HCT116 (cell line): ENCODE data around the gene ATP6V1B1. TPM values are rescaled to one million over a fixed set of nuclear protein-coding genes. Genes with fewer than 3 reads are reported as not detected.

Source experiments
- ATAC-seq: fragments of 200-7000 bp; cut with Tn5 transposase; 2 replicates; pipeline ENCODE4 v1.9.1; 2020; ENCODE audit warnings: mild to moderate bottlenecking, moderate library complexity
- BruUV-seq: library from RNA; stranded (reverse); fragments of 400-500 nt; replicated peaks from 2 replicates; lab custom pipeline; 2021; lab: Mats Ljungman, UMichigan
- CTCF ChIA-PET: fragments of 300-600 bp; sonication (Branson Sonifier 250); formaldehyde crosslinking; loops from one replicate; lab custom pipeline; 2021; ENCODE audit warnings: antibody characterized with exemption; lab: Charles Lee
- POLR2A ChIA-PET: fragments of 300-600, 350-600 bp; sonication (Branson Sonifier 250); formaldehyde crosslinking; loops from one replicate; lab custom pipeline; 2021; ENCODE audit warnings: antibody characterized with exemption; lab: Charles Lee
- RAD21 ChIA-PET, 2 experiments: fragments of 300-600 bp; sonication (Branson Sonifier 250); formaldehyde crosslinking; loops; one replicate each; lab custom pipeline; 2023; ENCODE audit warnings: low total read pairs in 2 of 2; ENCODE audit not compliant: uncharacterized antibody in 2 of 2, unreplicated experiment in 2 of 2, low non-redundant PET in 1 of 2; lab: Charles Lee
- DNase-seq: peaks from one replicate; pipeline ENCODE4 v3.0.0-alpha.2; 2010; ENCODE audit warnings: low read depth, low spot score
- H2AFZ ChIP-seq: fragments of 200-600 bp; shearing (Covaris generic), sonication (generic); 2 replicates; pipeline ENCODE4 v1.6.1; 2017; ENCODE audit warnings: low read depth, mixed run types, mixed read lengths, antibody characterized with exemption, low read length; ENCODE audit not compliant: poor library complexity, severe bottlenecking
- H3K27ac ChIP-seq: 2 replicates; pipeline ENCODE4 v1.5.1; 2012; ENCODE audit warnings: low read depth, low read length
- H3K27me3 ChIP-seq: fragments of 200-600 bp; sonication (generic); 2 replicates; pipeline ENCODE4 v1.6.1; 2016; ENCODE audit warnings: mixed run types, low read length, mixed read lengths; ENCODE audit not compliant: insufficient read depth
- H3K36me3 ChIP-seq, 2 experiments: fragments of 200-500 bp in 1 of 2; fragments of 200-600 bp in 1 of 2; sonication (Bioruptor generic) in 1 of 2; sonication (generic) in 1 of 2; 2 replicates each; pipeline versions ENCODE4 v1.5.1 to v1.6.1; 2014 to 2016; ENCODE audit warnings: low read length in 2 of 2, inconsistent platforms in 1 of 2, mixed read lengths in 1 of 2, mixed run types in 1 of 2; ENCODE audit not compliant: insufficient read depth in 2 of 2, control insufficient read depth in 1 of 2
- H3K4me1 ChIP-seq, 2 experiments: fragments of 200-600 bp in 1 of 2; sonication (generic) in 1 of 2; 2 replicates each; pipeline versions ENCODE4 v1.5.1 to v1.6.1; 2012 to 2017; ENCODE audit warnings: low read length in 2 of 2, inconsistent platforms in 1 of 2, mild to moderate bottlenecking in 1 of 2, mixed read lengths in 1 of 2, mixed run types in 1 of 2, moderate library complexity in 1 of 2; ENCODE audit not compliant: insufficient read depth in 2 of 2, control insufficient read depth in 1 of 2
- H3K4me2 ChIP-seq: fragments of 200-600 bp; sonication (generic); 2 replicates; pipeline ENCODE4 v1.6.1; 2017; ENCODE audit warnings: mixed run types, low read length, mixed read lengths
- H3K4me3 ChIP-seq, 2 experiments: fragments of 200-600 bp in 1 of 2; sonication (generic) in 1 of 2; replicated peaks in 1 of 2; 2 replicates each; pipeline ENCODE4 v1.5.1; 2011 to 2016; ENCODE audit warnings: low read length in 2 of 2, control low read depth in 1 of 2, low read depth in 1 of 2, mild to moderate bottlenecking in 1 of 2, mixed read lengths in 1 of 2, mixed run types in 1 of 2
- H3K79me2 ChIP-seq: fragments of 200-600 bp; sonication (generic); 2 replicates; pipeline ENCODE4 v1.6.1; 2017; ENCODE audit warnings: mild to moderate bottlenecking, mixed run types, low read length, moderate library complexity, mixed read lengths; ENCODE audit not compliant: insufficient read depth
- H3K9ac ChIP-seq: fragments of 200-600 bp; sonication (generic); 2 replicates; pipeline ENCODE4 v1.6.1; 2016; ENCODE audit warnings: low read length, mixed read lengths
- H3K9me2 ChIP-seq: fragments of 200-600 bp; sonication (generic), shearing (Covaris generic); 2 replicates; pipeline ENCODE4 v1.6.1; 2017; ENCODE audit warnings: mixed run types, mild to moderate bottlenecking, moderate library complexity; ENCODE audit not compliant: insufficient read depth
- H3K9me3 ChIP-seq, 2 experiments: fragments of 200-500 bp in 1 of 2; fragments of 200-600 bp in 1 of 2; sonication (Bioruptor generic) in 1 of 2; sonication (generic) in 1 of 2; 2 replicates each; pipeline ENCODE4 v1.6.1; 2014 to 2017; ENCODE audit warnings: low read length in 2 of 2, mixed read lengths in 2 of 2, inconsistent platforms in 1 of 2, low read depth in 1 of 2, mild to moderate bottlenecking in 1 of 2, mixed run types in 1 of 2, moderate library complexity in 1 of 2; ENCODE audit not compliant: control insufficient read depth in 1 of 2, insufficient read depth in 1 of 2
- H4K20me1 ChIP-seq: fragments of 200-600 bp; sonication (generic), shearing (Covaris generic); 2 replicates; pipeline ENCODE4 v1.6.1; 2017; ENCODE audit warnings: mixed run types, mild to moderate bottlenecking, moderate library complexity; ENCODE audit not compliant: insufficient read depth
- ATF3 ChIP-seq: IDR thresholded peaks from 2 replicates; pipeline ENCODE4 v1.6.1; 2012
- CBX3 ChIP-seq: IDR thresholded peaks from 2 replicates; pipeline ENCODE4 v1.6.1; 2012; ENCODE audit warnings: low read depth
- CTCF ChIP-seq, 3 experiments: fragments of 200-600 bp in 1 of 3; sonication (generic) in 1 of 3; IDR thresholded peaks in 2 of 3; conservative IDR thresholded peaks in 1 of 3; 2 replicates each; pipeline ENCODE4 v1.5.1; 2012 to 2017; ENCODE audit warnings: low read depth in 2 of 3, low read length in 2 of 3, antibody characterized with exemption in 1 of 3, borderline replicate concordance in 1 of 3, control low read depth in 1 of 3, mild to moderate bottlenecking in 1 of 3, mixed read lengths in 1 of 3, mixed run types in 1 of 3, moderate library complexity in 1 of 3; ENCODE audit not compliant: insufficient read depth in 1 of 3
- ELF1 ChIP-seq: IDR thresholded peaks from 2 replicates; pipeline ENCODE4 v1.6.1; 2012; ENCODE audit warnings: low read depth, borderline replicate concordance
- FOSL1 ChIP-seq: IDR thresholded peaks from 2 replicates; pipeline ENCODE4 v1.6.1; 2012; ENCODE audit warnings: low read depth
- MAX ChIP-seq: IDR thresholded peaks from 2 replicates; pipeline ENCODE4 v1.6.1; 2012
- RAD21 ChIP-seq: IDR thresholded peaks from 2 replicates; pipeline ENCODE4 v1.6.1; 2012; ENCODE audit warnings: low read depth, mild to moderate bottlenecking
- REST ChIP-seq: IDR thresholded peaks from 2 replicates; pipeline ENCODE4 v1.6.1; 2012; ENCODE audit warnings: low read depth
- SIN3A ChIP-seq: IDR thresholded peaks from 2 replicates; pipeline ENCODE4 v1.6.1; 2012; ENCODE audit warnings: low read depth
- TCF7L2 ChIP-seq: IDR thresholded peaks from 2 replicates; pipeline ENCODE4 v1.7.0; 2011; ENCODE audit warnings: borderline replicate concordance, inconsistent platforms; ENCODE audit not compliant: insufficient read depth, insufficient read length; ENCODE audit errors: extremely low read depth
- YY1 ChIP-seq: IDR thresholded peaks from 2 replicates; pipeline ENCODE4 v1.6.1; 2011; ENCODE audit warnings: low read length, low read depth, moderate library complexity, mild to moderate bottlenecking; ENCODE audit not compliant: insufficient replicate concordance; ENCODE audit errors: extremely low read depth
- ZBTB33 ChIP-seq: IDR thresholded peaks from 2 replicates; pipeline ENCODE4 v1.6.1; 2011; ENCODE audit warnings: mild to moderate bottlenecking, low read length, moderate library complexity; ENCODE audit not compliant: insufficient replicate concordance; ENCODE audit errors: extremely low read depth
- ZFX ChIP-seq: fragments of 450-650 bp; IDR thresholded peaks from 2 replicates; pipeline ENCODE4 v1.6.1; 2017
- intact Hi-C: fragments of 100-400 bp; cut with micrococcal nuclease; formaldehyde crosslinking; loops from 2 replicates; pipeline ENCODE4 v1.10.0; 2022
- total RNA-seq: library from RNA; stranded (reverse); gene quantifications from one replicate; pipeline ENCODE4 v1.2.1, GENCODE V29; 2021; ENCODE audit not compliant: unreplicated experiment

The ATP6V1B1 gene
- total RNA-seq, 1 experiment from 2014 or later: 0.74 TPM

- TF ChIP-seq MAX (no peak), ATF3 (no peak), TCF7L2 (no peak), SIN3A (no peak), CBX3 (no peak), ZFX (no peak), ELF1 (no peak), ZBTB33 (no peak), YY1 (no peak), FOSL1 (no peak)
Observed at GRCh38 chr2:70946832-70947442, 11.2 kb downstream of the ATP6V1B1 start (continued).

- TF ChIP-seq REST: no peak
- no peak for TF ChIP-seq RAD21
- no peak for TF ChIP-seq ELF1
- no peak for TF ChIP-seq CTCF (IDR thresholded peaks at IDR 0.05 in 2 of 3, conservative IDR thresholded peaks at IDR 0.05 in 1 of 3; ENCODE audit: borderline replicate concordance in 1 of 3, insufficient read depth in 1 of 3, low read depth in 2 of 3, low read length in 2 of 3)
- no peaks in the 10 kb centered on the region for H3K9me2 ChIP-seq
- ATAC-seq (peak; percentile 64), DNase-seq (peak; percentile 23)
- intact Hi-C loops: loop anchor here (1.0 to 10.0 kb wide), 5 partner anchors 76 to 643 kb away; partner anchors contain the start of gene FAM136A
- peak overlapping the region; percentile 7; the same call in 1 of the 2 replicates for H3K27ac ChIP-seq
- no peaks in the 10 kb centered on the region for H4K20me1 ChIP-seq
- peak overlapping the region; percentile 58 to 59 for H3K4me3 ChIP-seq
- ChIA-PET RAD21 (interaction anchor here (0.9 to 1.9 kb wide), 6 partner anchors 72 to 644 kb away, joined by 3 to 8 read pairs (median 4); no protein-coding TSS in a partner anchor), POLR2A (interaction anchor here (1.0 to 1.6 kb wide), 3 partner anchors 91 to 142 kb away, joined by 3 read pairs; no protein-coding TSS in a partner anchor), CTCF (interaction anchor here (0.7 to 3.9 kb wide), 33 partner anchors 7 to 654 kb away, joined by 3 to 79 read pairs (median 4); partner anchors contain the start of genes ATP6V1B1, FIGLA, PAIP2B and SNRPG)
- peak overlapping the region; percentile 63 for H3K9ac ChIP-seq
- no peaks in the 10 kb centered on the region for H3K9me3 ChIP-seq
- H3K4me2 ChIP-seq: peak overlapping the region; percentile 75
- TSS peak; percentile 68 for BruUV-seq
- H3K36me3 ChIP-seq: no peaks in the 10 kb centered on the region
- H3K27me3 ChIP-seq: no peaks in the 10 kb centered on the region
- peak overlapping the region; percentile 80 for H2AFZ ChIP-seq
- H3K79me2 ChIP-seq: no peaks in the 10 kb centered on the region; the same call in 1 of the 2 replicates
- peaks cover 16 to 34% of the 10 kb centered on the region in 2 experiments for H3K4me1 ChIP-seq
Observed at GRCh38 chr2:70947556-70948184, 12.0 kb downstream of the ATP6V1B1 start.
